Smooth muscle cell (in vitro differentiated cells): Measurements from ENCODE around the gene FCER2. TPM values are rescaled to one million over a fixed set of nuclear protein-coding genes. Genes with fewer than 3 reads are reported as not detected.
"Not testable (repeated sequence)": the region's sequence is repeated elsewhere in the genome, so short reads cannot be mapped to it uniquely, and the experiment has no call there.

Source experiments
- DNase-seq: peaks from one replicate; lab custom pipeline; 2025; ENCODE audit not compliant: unreplicated experiment; lab: John Stamatoyannopoulos, UW
- H2AFZ ChIP-seq: fragments of 200-600 bp; sonication (generic); 2 replicates; pipeline ENCODE4 v1.6.0; 2016; ENCODE audit warnings: antibody characterized with exemption, low read depth, mild to moderate bottlenecking
- H3F3A ChIP-seq: fragments of 200-600 bp; sonication (generic); 2 replicates; pipeline ENCODE4 v1.6.0; 2017; ENCODE audit warnings: antibody characterized with exemption, low read depth
- H3K27ac ChIP-seq: fragments of 200-600 bp; sonication (generic); 2 replicates; pipeline ENCODE4 v1.5.1; 2016; ENCODE audit warnings: low read depth, mild to moderate bottlenecking
- H3K27me3 ChIP-seq: fragments of 200-600 bp; sonication (generic); 2 replicates; pipeline ENCODE4 v1.6.1; 2016; ENCODE audit warnings: low read depth, mild to moderate bottlenecking
- H3K36me3 ChIP-seq: fragments of 200-600 bp; sonication (generic); 2 replicates; pipeline ENCODE4 v1.5.1; 2016; ENCODE audit warnings: low read depth
- H3K4me1 ChIP-seq: fragments of 200-600 bp; sonication (generic); 2 replicates; pipeline ENCODE4 v1.5.1; 2016; ENCODE audit warnings: low read depth
- H3K4me2 ChIP-seq: fragments of 200-600 bp; sonication (generic); 2 replicates; pipeline ENCODE4 v1.6.0; 2016; ENCODE audit warnings: mild to moderate bottlenecking
- H3K4me3 ChIP-seq: fragments of 200-600 bp; sonication (generic); 2 replicates; pipeline ENCODE4 v1.5.1; 2016; ENCODE audit warnings: mild to moderate bottlenecking
- H3K79me2 ChIP-seq: fragments of 200-600 bp; sonication (generic); 2 replicates; pipeline ENCODE4 v1.6.0; 2016; ENCODE audit warnings: low read depth, mild to moderate bottlenecking
- H3K9ac ChIP-seq: fragments of 200-600 bp; sonication (generic); 2 replicates; pipeline ENCODE4 v1.6.0; 2016; ENCODE audit warnings: low read depth
- H3K9me3 ChIP-seq: fragments of 200-600 bp; sonication (generic); replicated peaks from 2 replicates; pipeline ENCODE4 v1.5.1; 2016; ENCODE audit warnings: low read depth
- H4K20me1 ChIP-seq: fragments of 200-600 bp; sonication (generic); 2 replicates; pipeline ENCODE4 v1.6.0; 2016; ENCODE audit warnings: low read depth
- WGBS: methylation state at CpG from one replicate; pipeline ENCODE4 v1.1.7; 2016; ENCODE audit warnings: low lambda C conversion rate; 5-methylcytosine and 5-hydroxymethylcytosine counted together
- polyA plus RNA-seq: library from polyadenylated mRNA; unstranded; fragments of >200 nt; fragmentation: Nextera tagmentation; extraction: Ambion mirVana; gene quantifications from 2 replicates; pipeline ENCODE4 v1.2.1, GENCODE V29; 2016
- total RNA-seq: library from RNA; depleted of rRNA; stranded (reverse); fragments of >200 nt; gene quantifications from 2 replicates; pipeline ENCODE4 v1.2.3, GENCODE V29; 2014
- TF ChIP-seq, protein P1 (sequence below): fragments of 200-600 bp; sonication (generic); IDR thresholded peaks from 2 replicates; pipeline ENCODE4 v1.5.1; 2017; ENCODE audit warnings: borderline replicate concordance, mild to moderate bottlenecking, antibody characterized with exemption; ENCODE audit not compliant: insufficient read depth, poor library complexity, severe bottlenecking

Gene FCER2
- total and polyA plus RNA-seq, 2 experiments from 2014 or later, result not detected

DNA sequence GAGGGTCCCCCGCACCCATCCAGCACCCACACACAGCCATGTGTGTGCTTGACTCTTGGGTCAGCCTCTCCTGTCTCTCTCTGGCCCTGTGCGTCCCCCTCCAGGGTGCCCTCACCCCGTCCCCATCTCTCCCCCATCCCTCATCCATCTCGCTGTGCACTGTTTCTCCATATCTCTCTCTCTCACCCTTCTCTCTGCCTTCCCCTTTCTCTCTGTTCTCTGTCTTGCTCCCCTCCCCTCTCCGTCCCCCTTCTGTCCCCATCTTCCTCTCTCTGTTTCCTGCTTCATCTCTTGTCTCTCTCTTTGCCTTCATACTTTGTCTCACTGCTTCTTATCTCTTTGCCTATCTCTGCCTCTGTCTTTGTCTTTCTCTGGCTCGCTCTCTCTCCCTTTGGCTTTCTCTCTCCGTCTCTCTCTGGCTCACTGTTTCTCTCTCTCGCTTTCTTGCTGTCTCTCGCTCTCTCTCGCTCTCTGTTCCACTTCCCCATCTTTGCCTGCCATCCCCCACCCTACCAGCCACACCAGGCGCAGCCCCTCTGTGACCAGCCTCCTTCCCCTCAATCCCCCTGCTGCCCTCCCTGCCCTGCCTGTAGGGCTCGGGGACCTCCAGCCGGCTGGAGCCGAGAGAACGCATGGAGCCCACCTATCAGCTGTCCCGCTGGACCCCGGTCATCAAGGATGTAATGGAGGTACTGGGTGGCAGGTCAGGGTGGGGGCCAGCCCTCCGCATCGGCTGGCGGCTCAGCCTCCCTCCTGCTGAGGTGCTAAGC, 56.1 kb downstream of the FCER2 start:
- Histone ChIP-seq H4K20me1 (no peaks in the 10 kb centered on the region), H3K27me3 (no peaks in the 10 kb centered on the region), H3K9me3 (no peaks in the 10 kb centered on the region), H2AFZ (no peak overlapping the region), H3K36me3 (no peaks in the 10 kb centered on the region), H3K79me2 (no peaks in the 10 kb centered on the region), H3K4me3 (no peak overlapping the region), H3K4me2 (no peak overlapping the region), H3F3A (no peaks in the 10 kb centered on the region), H3K4me1 (no peaks in the 10 kb centered on the region), H3K27ac (no peak overlapping the region), H3K9ac (no peak overlapping the region)
- no peak for DNase-seq
- TF ChIP-seq, protein P1, sequence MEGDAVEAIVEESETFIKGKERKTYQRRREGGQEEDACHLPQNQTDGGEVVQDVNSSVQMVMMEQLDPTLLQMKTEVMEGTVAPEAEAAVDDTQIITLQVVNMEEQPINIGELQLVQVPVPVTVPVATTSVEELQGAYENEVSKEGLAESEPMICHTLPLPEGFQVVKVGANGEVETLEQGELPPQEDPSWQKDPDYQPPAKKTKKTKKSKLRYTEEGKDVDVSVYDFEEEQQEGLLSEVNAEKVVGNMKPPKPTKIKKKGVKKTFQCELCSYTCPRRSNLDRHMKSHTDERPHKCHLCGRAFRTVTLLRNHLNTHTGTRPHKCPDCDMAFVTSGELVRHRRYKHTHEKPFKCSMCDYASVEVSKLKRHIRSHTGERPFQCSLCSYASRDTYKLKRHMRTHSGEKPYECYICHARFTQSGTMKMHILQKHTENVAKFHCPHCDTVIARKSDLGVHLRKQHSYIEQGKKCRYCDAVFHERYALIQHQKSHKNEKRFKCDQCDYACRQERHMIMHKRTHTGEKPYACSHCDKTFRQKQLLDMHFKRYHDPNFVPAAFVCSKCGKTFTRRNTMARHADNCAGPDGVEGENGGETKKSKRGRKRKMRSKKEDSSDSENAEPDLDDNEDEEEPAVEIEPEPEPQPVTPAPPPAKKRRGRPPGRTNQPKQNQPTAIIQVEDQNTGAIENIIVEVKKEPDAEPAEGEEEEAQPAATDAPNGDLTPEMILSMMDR, result no peak
- 82% methylated on average over 16 of the region's 20 CpGs for WGBS

DNA sequence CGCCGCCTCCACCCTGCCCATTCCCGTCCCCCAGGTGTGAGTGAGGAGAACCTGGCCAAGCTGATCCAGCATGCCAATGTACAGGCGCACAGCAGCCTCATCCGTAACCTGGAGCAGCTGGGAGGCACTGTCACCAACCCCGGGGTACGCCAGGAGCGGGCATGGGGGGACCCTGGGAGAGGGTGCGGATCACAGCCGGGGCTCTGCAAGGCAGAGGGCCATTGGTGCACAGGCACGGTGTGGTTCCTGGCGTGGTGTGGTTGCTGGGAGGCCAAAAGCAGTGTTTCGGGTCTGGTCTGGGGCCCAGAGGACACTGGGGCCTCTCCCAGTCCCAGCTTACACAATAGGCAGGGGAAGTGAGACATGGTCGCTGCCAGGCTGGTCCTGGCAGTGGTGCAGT, 56.8 kb downstream of the FCER2 start:
- H3K4me2 ChIP-seq, result no peak overlapping the region
- no peaks in the 10 kb centered on the region for H3K36me3 ChIP-seq
- no peaks in the 10 kb centered on the region for H3K79me2 ChIP-seq
- H3K4me1 ChIP-seq, result no peaks in the 10 kb centered on the region
- no peaks in the 10 kb centered on the region for H3K27me3 ChIP-seq
- no peak overlapping the region for H2AFZ ChIP-seq
- WGBS, result 97% methylated on average over 14 of the region's 14 CpGs
- TF ChIP-seq, protein P1, result no peak
- no peak for DNase-seq
- no peaks in the 10 kb centered on the region for H3F3A ChIP-seq
- no peak overlapping the region for H3K27ac ChIP-seq
- H3K4me3 ChIP-seq, result no peak overlapping the region
- no peaks in the 10 kb centered on the region for H4K20me1 ChIP-seq
- no peak overlapping the region for H3K9ac ChIP-seq
- no peaks in the 10 kb centered on the region for H3K9me3 ChIP-seq

DNA sequence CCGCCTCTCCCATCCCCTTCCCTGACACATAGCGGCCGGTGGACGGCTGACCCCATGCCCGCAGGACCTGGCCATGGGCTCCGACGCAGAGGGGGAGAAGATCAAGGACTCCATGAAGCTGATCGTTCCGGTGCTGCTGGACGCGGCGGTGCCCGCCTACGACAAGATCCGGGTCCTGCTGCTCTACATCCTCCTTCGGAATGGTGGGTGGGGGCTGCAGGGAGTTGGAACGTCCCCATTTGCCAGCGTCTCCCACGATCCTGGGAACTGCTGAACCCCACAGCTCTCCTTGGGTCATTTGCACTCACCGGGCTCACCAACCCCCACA, 57.4 kb downstream of the FCER2 start:
- H3K4me3 ChIP-seq, result no peak overlapping the region
- H2AFZ ChIP-seq, result no peak overlapping the region
- no peaks in the 10 kb centered on the region for H3K27me3 ChIP-seq
- WGBS, result 96% methylated on average over 20 of the region's 20 CpGs
- no peak overlapping the region for H3K27ac ChIP-seq
- no peak overlapping the region for H3K4me2 ChIP-seq
- H3K79me2 ChIP-seq, result no peaks in the 10 kb centered on the region
- no peak for DNase-seq
- H3K36me3 ChIP-seq, result no peaks in the 10 kb centered on the region
- H3K4me1 ChIP-seq, result no peaks in the 10 kb centered on the region
- H3F3A ChIP-seq, result no peaks in the 10 kb centered on the region
- TF ChIP-seq, protein P1, result no peak
- H4K20me1 ChIP-seq, result no peaks in the 10 kb centered on the region
- H3K9ac ChIP-seq, result no peak overlapping the region
- H3K9me3 ChIP-seq, result no peaks in the 10 kb centered on the region

DNA sequence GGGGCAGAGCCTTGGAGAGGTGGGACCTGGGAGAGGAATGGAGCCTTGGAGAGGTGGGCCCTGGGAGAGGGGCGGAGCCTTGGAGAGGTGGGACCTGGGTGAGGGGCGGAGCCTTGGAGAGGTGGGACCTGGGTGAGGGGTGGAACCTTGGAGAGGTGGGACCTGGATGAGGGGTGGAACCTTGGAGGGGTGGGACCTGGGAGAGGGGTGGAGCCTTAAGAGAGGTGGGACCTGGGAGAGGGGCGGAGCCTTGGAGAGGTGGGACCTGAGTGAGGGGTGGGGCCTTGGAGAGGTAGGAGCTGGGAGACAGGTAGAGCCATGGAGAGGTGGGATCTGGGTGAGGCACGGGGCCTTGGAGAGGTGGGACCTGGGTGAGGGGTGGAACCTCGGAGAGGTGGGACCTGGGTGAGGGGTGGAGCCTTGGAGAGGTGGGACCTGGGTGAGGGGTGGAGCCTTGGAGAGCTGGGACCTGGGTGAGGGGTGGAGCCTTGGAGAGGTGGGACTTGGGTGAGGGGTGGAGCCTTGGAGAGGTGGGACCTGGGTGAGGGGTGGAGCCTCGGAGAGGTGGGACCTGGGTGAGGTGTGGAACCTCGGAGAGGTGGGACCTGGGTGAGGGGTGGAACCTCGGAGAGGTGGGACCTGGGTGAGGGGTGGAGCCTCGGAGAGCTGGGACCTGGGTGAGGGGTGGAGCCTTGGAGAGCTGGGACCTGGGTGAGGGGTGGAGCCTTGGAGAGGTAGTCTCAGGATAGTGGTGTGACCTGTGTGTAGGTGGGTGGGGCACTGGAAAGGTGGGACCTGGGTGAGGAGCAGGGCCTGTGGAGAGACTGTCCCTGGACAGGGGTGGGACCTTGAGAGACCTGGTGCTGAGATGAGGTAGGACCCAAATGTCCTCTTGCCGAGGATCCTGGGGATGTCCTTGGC, 58.0 kb downstream of the FCER2 start:
- H2AFZ ChIP-seq, H3K4me1 ChIP-seq, H3K79me2 ChIP-seq, H3K9me3 ChIP-seq, DNase-seq, H3K27me3 ChIP-seq, H3K4me2 ChIP-seq, H3K4me3 ChIP-seq, H3K36me3 ChIP-seq, H3F3A ChIP-seq, H3K9ac ChIP-seq, H4K20me1 ChIP-seq, H3K27ac ChIP-seq: not testable (repeated sequence)
- 84% methylated on average over 7 of the region's 10 CpGs for WGBS
